Measurements from ENCODE around the gene NPAS3.

Gene NPAS3

GRCh38 chr14:32913725-32914124 lies 25.0 kb upstream of the NPAS3 start:
- Histone ChIP-seq H3K4me3 (IDR thresholded peaks at IDR 0.05; ENCODE audit: insufficient read depth, low read depth, low read length) (no peak overlapping the region), H3K9ac (no peak overlapping the region), H3K4me2 (no peak overlapping the region), H3K36me3 (ENCODE audit: insufficient read depth) (no peaks in the 10 kb centered on the region), H3K27ac (no peak overlapping the region), H2AFZ (ENCODE audit: low read depth) (no peak overlapping the region), H3K79me2 (ENCODE audit: insufficient read depth, low read depth) (no peaks in the 10 kb centered on the region), H3K27me3 (ENCODE audit: insufficient read depth, low read depth) (no peaks in the 10 kb centered on the region), H3K4me1 (ENCODE audit: low read depth, poor library complexity, severe bottlenecking) (no peaks in the 10 kb centered on the region), H4K20me1 (ENCODE audit: insufficient read depth) (no peaks in the 10 kb centered on the region)
- TF ChIP-seq, protein P1, sequence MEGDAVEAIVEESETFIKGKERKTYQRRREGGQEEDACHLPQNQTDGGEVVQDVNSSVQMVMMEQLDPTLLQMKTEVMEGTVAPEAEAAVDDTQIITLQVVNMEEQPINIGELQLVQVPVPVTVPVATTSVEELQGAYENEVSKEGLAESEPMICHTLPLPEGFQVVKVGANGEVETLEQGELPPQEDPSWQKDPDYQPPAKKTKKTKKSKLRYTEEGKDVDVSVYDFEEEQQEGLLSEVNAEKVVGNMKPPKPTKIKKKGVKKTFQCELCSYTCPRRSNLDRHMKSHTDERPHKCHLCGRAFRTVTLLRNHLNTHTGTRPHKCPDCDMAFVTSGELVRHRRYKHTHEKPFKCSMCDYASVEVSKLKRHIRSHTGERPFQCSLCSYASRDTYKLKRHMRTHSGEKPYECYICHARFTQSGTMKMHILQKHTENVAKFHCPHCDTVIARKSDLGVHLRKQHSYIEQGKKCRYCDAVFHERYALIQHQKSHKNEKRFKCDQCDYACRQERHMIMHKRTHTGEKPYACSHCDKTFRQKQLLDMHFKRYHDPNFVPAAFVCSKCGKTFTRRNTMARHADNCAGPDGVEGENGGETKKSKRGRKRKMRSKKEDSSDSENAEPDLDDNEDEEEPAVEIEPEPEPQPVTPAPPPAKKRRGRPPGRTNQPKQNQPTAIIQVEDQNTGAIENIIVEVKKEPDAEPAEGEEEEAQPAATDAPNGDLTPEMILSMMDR (conservative IDR thresholded peaks at IDR 0.05; ENCODE audit: low read depth, low read length): no peak

- TF ChIP-seq, protein P1 (conservative IDR thresholded peaks at IDR 0.05; ENCODE audit: low read depth, low read length): no peak
- Histone ChIP-seq H3K27ac (no peak overlapping the region), H4K20me1 (ENCODE audit: insufficient read depth) (no peaks in the 10 kb centered on the region)
Observed at GRCh38 chr14:32914391-32914790, 24.3 kb upstream of the NPAS3 start.

DNA sequence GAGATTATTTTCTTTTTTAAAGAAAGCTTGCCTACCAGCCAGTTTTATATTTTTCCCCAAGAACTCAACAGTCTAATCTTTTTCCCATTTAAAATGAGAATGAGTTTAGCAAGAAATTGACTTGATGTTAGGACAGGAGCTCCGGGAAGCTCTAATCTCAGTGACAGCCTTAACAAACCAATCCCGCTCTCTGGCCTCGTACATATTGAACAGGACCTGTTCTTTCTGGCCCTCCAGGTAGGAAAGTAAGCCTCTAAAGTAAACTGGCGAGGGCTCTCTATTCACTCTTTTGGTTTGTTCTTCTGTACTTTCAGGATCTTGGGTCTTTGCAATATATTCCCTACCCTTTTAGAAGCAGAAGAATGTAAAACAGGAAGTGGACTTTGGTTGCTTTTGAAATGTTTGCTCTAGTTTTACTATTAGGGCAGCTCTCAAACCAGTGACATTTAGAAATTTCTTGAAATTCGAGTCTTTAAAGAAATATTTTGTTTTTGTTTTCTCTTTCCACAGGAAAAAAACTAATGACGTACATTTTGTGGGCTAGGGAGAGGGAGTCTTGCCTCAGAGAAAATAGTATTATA lies 17.9 kb upstream of the NPAS3 start:
- H2AFZ ChIP-seq (ENCODE audit: low read depth): no peak overlapping the region
- no peaks in the 10 kb centered on the region for H3K79me2 ChIP-seq (ENCODE audit: insufficient read depth, low read depth)
- no peak overlapping the region for H3K27ac ChIP-seq
- no peaks in the 10 kb centered on the region for H3K36me3 ChIP-seq (ENCODE audit: insufficient read depth)
- no peak overlapping the region for H3K4me2 ChIP-seq
- no peaks in the 10 kb centered on the region for H4K20me1 ChIP-seq (ENCODE audit: insufficient read depth)
- TF ChIP-seq, protein P1 (conservative IDR thresholded peaks at IDR 0.05; ENCODE audit: low read depth, low read length): no peak
- H3K4me1 ChIP-seq (ENCODE audit: low read depth, poor library complexity, severe bottlenecking): no peaks in the 10 kb centered on the region
- no peaks in the 10 kb centered on the region for H3K27me3 ChIP-seq (ENCODE audit: insufficient read depth, low read depth)
- H3K9ac ChIP-seq: no peak overlapping the region
- H3K4me3 ChIP-seq (IDR thresholded peaks at IDR 0.05; ENCODE audit: insufficient read depth, low read depth, low read length): no peak overlapping the region

More at GRCh38 chr14:32914391-32914790, 24.3 kb upstream of the NPAS3 start:
- Histone ChIP-seq H3K9ac (no peak overlapping the region), H3K4me1 (ENCODE audit: low read depth, poor library complexity, severe bottlenecking) (no peaks in the 10 kb centered on the region), H2AFZ (ENCODE audit: low read depth) (no peak overlapping the region), H3K4me2 (no peak overlapping the region), H3K79me2 (ENCODE audit: insufficient read depth, low read depth) (no peaks in the 10 kb centered on the region), H3K36me3 (ENCODE audit: insufficient read depth) (no peaks in the 10 kb centered on the region), H3K4me3 (IDR thresholded peaks at IDR 0.05; ENCODE audit: insufficient read depth, low read depth, low read length) (no peak overlapping the region), H3K27me3 (ENCODE audit: insufficient read depth, low read depth) (no peaks in the 10 kb centered on the region)

DNA sequence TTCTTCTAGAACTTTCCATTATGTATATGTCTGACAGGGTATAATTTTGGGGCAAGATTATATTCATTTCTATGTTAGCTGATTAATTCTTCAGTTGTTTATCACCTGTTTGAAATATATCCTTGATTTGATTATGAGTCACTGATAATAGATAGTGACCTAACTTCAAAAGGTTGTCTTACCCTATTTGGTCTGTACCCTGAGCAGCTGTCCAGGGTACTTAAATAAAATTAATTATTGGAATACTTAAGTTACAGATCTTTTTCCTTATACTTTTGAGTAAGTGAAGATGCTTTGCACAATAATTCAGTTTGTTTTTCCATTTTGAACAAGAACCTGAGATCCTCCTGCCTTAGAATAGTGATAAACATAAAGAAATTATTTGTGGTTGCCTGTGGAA lies 13.2 kb upstream of the NPAS3 start:
- H3K9ac ChIP-seq: no peak overlapping the region
- H4K20me1 ChIP-seq (ENCODE audit: insufficient read depth): no peaks in the 10 kb centered on the region
- H3K4me3 ChIP-seq (IDR thresholded peaks at IDR 0.05; ENCODE audit: insufficient read depth, low read depth, low read length): no peak overlapping the region
- no peak overlapping the region for H3K4me2 ChIP-seq
- H3K79me2 ChIP-seq (ENCODE audit: insufficient read depth, low read depth): no peaks in the 10 kb centered on the region
- H3K36me3 ChIP-seq (ENCODE audit: insufficient read depth): no peaks in the 10 kb centered on the region
- no peaks in the 10 kb centered on the region for H3K4me1 ChIP-seq (ENCODE audit: low read depth, poor library complexity, severe bottlenecking)
- no peak overlapping the region for H3K27ac ChIP-seq
- no peak overlapping the region for H2AFZ ChIP-seq (ENCODE audit: low read depth)
- no peaks in the 10 kb centered on the region for H3K27me3 ChIP-seq (ENCODE audit: insufficient read depth, low read depth)
- TF ChIP-seq, protein P1 (conservative IDR thresholded peaks at IDR 0.05; ENCODE audit: low read depth, low read length): no peak
